Neural progenitor cell (in vitro differentiated cells): Measurements from ENCODE around the gene BCKDK. TPM values are rescaled to one million over a fixed set of nuclear protein-coding genes. Genes with fewer than 3 reads are reported as not detected.

Experiments used
- DNase-seq: peaks from one replicate; pipeline ENCODE4 v3.0.0-alpha.2; 2016; ENCODE audit warnings: low spot score
- H2AFZ ChIP-seq: fragments of 200-600 bp; sonication (generic); replicated peaks from 2 replicates; pipeline ENCODE4 v1.6.1; 2016; ENCODE audit warnings: antibody characterized with exemption
- H3F3A ChIP-seq: fragments of 200-600 bp; sonication (generic); 2 replicates; pipeline ENCODE4 v1.6.1; 2016; ENCODE audit warnings: antibody characterized with exemption, low read depth
- H3K27ac ChIP-seq: fragments of 200-600 bp; sonication (generic); 2 replicates; pipeline ENCODE4 v1.5.1; 2016; ENCODE audit warnings: mild to moderate bottlenecking
- H3K27me3 ChIP-seq: fragments of 200-600 bp; sonication (generic); 2 replicates; pipeline ENCODE4 v1.6.1; 2016; ENCODE audit warnings: mild to moderate bottlenecking, moderate library complexity
- H3K36me3 ChIP-seq: fragments of 200-600 bp; sonication (generic); 2 replicates; pipeline ENCODE4 v1.5.1; 2016
- H3K4me1 ChIP-seq: fragments of 200-600 bp; sonication (generic); 2 replicates; pipeline ENCODE4 v1.6.1; 2016; ENCODE audit warnings: mixed run types
- H3K4me2 ChIP-seq: fragments of 200-600 bp; sonication (generic); 2 replicates; pipeline ENCODE4 v1.6.1; 2016
- H3K4me3 ChIP-seq: fragments of 200-600 bp; sonication (generic); 2 replicates; pipeline ENCODE4 v1.5.1; 2016
- H3K79me2 ChIP-seq: fragments of 200-600 bp; sonication (generic); 2 replicates; pipeline ENCODE4 v1.6.1; 2016; ENCODE audit warnings: low read depth
- H3K9ac ChIP-seq: fragments of 200-600 bp; sonication (generic); 2 replicates; pipeline ENCODE4 v1.6.1; 2016
- H3K9me3 ChIP-seq: fragments of 200-600 bp; sonication (generic); 2 replicates; pipeline ENCODE4 v1.5.1; 2016; ENCODE audit warnings: low read depth
- H4K20me1 ChIP-seq: fragments of 200-600 bp; sonication (generic); 2 replicates; pipeline ENCODE4 v1.6.1; 2016; ENCODE audit warnings: low read depth
- H3K27ac Mint-ChIP-seq: 3 replicates; pipeline ENCODE4 v1.8.0; 2021; ENCODE audit warnings: mixed read lengths
- H3K27me3 Mint-ChIP-seq: 2 replicates; pipeline ENCODE4 v1.8.0; 2022; ENCODE audit warnings: low read depth, mild to moderate bottlenecking, inconsistent platforms, moderate library complexity, mixed read lengths; ENCODE audit not compliant: insufficient read depth
- H3K36me3 Mint-ChIP-seq: 3 replicates; pipeline ENCODE4 v1.8.0; 2021; ENCODE audit warnings: mixed read lengths
- H3K4me1 Mint-ChIP-seq: 3 replicates; pipeline ENCODE4 v1.8.0; 2021; ENCODE audit warnings: mixed read lengths
- H3K4me3 Mint-ChIP-seq: 3 replicates; pipeline ENCODE4 v1.8.0; 2021; ENCODE audit warnings: mild to moderate bottlenecking, moderate library complexity, mixed read lengths
- H3K9me3 Mint-ChIP-seq: 3 replicates; pipeline ENCODE4 v1.8.0; 2020; ENCODE audit warnings: mixed read lengths
- EZH2 ChIP-seq: fragments of 200-600 bp; sonication (generic); IDR thresholded peaks from 2 replicates; pipeline ENCODE4 v1.6.1; 2017; ENCODE audit warnings: antibody characterized with exemption, mild to moderate bottlenecking, moderate library complexity
- EZH2phosphoT487 ChIP-seq: fragments of 200-600 bp; sonication (generic); IDR thresholded peaks from 2 replicates; pipeline ENCODE4 v1.6.1; 2017; ENCODE audit warnings: antibody characterized with exemption
- total RNA-seq: library from RNA; depleted of rRNA; stranded (reverse); fragments of >200 nt; gene quantifications from 2 replicates; pipeline ENCODE4 v1.2.3, GENCODE V29; 2015; ENCODE audit warnings: low replicate concordance
- TF ChIP-seq, protein P1 (sequence below): fragments of 200-600 bp; sonication (generic); IDR thresholded peaks from 2 replicates; pipeline ENCODE4 v1.5.1; 2017; ENCODE audit warnings: antibody characterized with exemption, mild to moderate bottlenecking

The BCKDK gene
- total RNA-seq, 1 donor from 2014 or later, result 19.8 TPM

DNA sequence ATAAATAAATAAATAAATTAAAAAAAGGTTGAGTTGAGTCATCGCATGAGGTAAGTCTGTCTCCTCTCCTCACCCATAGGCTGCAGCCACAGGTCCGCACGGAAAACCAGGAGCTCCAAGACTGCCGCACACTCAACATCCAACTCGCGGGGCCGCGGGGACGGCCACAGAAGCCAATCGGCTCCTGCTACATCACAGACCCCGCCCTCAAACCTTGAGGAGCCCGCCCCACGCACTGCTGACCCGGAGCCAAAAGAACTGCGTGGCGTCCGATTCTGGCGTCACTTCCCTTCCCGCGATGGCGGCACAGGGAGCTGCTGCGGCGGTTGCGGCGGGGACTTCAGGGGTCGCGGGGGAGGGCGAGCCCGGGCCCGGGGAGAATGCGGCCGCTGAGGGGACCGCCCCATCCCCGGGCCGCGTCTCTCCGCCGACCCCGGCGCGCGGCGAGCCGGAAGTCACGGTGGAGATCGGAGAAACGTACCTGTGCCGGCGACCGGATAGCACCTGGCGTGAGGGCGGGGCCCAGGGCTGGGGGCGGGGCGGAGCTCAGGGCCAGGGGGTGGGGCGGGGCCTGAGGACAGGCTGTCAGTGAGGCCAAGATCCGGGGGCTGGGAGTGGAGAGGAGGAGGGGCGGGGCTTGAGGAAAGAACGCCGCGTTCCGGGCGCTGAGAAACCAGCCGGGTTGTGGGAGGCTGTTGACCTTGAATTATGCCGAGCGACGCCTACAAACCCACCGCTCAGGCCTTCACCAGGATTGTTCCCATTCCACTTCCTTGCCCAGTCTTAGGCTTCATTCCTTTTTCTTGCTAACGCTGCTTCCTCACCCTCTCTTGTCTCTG, 9.4 kb downstream of the BCKDK start, which contains the start of gene KAT8:
KAT8 (plus strand) TSS at position 281 of the 839 bp plus-strand sequence; CDS start at position 299, 18 bp downstream.
- Mint-ChIP-seq H3K4me1 (peaks cover 8% of the 10 kb centered on the region), H3K27me3 (peaks cover 11% of the 10 kb centered on the region), H3K4me3 (peak within 1 kb of the TSS; percentile 85), H3K9me3 (no peaks in the 10 kb centered on the region), H3K27ac (peak within 1 kb of the TSS; percentile 10), H3K36me3 (peaks cover 18% of the 10 kb centered on the region)
- Histone ChIP-seq H3K27me3 (no peaks in the 10 kb centered on the region), H3K4me1 (no peaks in the 10 kb centered on the region), H4K20me1 (peaks cover 18% of the 10 kb centered on the region), H3K4me2 (peak within 1 kb of the TSS; percentile 95), H3K79me2 (peaks cover 38% of the 10 kb centered on the region), H3K9ac (peak within 1 kb of the TSS; percentile 45), H3K4me3 (peak within 1 kb of the TSS; percentile 84), H3K27ac (peak within 1 kb of the TSS; percentile 64), H3K9me3 (no peaks in the 10 kb centered on the region), H2AFZ (no peak within 1 kb of the TSS), H3F3A (peaks cover 7% of the 10 kb centered on the region), H3K36me3 (peaks cover 7% of the 10 kb centered on the region)
- TF ChIP-seq EZH2, result no peak
- TF ChIP-seq EZH2phosphoT487, result no peak
- TF ChIP-seq, protein P1, sequence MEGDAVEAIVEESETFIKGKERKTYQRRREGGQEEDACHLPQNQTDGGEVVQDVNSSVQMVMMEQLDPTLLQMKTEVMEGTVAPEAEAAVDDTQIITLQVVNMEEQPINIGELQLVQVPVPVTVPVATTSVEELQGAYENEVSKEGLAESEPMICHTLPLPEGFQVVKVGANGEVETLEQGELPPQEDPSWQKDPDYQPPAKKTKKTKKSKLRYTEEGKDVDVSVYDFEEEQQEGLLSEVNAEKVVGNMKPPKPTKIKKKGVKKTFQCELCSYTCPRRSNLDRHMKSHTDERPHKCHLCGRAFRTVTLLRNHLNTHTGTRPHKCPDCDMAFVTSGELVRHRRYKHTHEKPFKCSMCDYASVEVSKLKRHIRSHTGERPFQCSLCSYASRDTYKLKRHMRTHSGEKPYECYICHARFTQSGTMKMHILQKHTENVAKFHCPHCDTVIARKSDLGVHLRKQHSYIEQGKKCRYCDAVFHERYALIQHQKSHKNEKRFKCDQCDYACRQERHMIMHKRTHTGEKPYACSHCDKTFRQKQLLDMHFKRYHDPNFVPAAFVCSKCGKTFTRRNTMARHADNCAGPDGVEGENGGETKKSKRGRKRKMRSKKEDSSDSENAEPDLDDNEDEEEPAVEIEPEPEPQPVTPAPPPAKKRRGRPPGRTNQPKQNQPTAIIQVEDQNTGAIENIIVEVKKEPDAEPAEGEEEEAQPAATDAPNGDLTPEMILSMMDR, result no peak
- peak; percentile 100 for DNase-seq

DNA sequence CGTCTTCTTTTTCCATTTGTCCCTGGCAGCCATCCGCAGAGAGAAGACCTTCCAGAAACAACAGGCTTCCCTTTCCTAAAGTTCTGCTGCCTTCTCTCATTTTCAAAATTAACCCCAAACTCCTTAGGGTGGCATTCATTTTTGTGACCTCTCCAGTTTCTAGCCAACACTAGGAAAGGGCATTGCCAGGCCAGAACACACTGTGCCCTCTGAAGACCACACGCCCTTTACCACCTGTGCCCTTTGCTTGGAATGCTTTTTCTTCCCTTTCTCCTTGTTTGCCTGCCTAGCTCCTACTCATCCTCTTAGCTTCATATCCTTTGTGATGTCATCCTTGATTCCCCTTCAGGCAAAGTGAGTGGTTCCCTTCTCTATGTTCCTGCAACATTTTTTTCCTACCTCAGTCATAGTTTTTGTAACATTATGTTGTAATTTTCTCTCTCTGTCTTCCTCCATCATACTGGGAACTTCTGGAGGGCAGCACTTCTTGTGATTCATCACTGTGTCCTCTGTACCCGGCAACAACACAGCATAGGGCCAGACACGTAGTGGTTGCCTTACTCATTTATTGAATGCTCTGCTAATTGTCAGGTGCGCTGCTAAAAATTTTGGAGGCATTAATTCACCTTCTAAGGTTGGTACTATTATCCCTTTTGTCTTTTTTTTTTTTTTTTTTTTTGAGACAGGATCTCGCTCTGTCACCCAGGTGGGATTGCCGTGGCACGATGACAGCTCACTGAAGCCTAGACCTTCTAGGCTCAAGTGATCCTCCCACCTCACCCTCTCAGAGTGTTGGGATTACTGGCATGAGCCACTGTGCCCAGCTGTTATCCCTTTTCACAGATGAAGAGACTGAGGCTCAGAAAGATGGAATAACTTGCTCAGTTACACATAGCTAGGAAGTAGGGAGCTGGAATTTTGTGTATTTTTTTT, 10.3 kb downstream of the BCKDK start:
- H3K4me2 ChIP-seq, result peak overlapping the region; percentile 95
- H3K27ac ChIP-seq, result no peak overlapping the region
- Mint-ChIP-seq H3K4me3 (peak overlapping the region; percentile 85), H3K4me1 (peaks cover 8% of the 10 kb centered on the region), H3K9me3 (no peaks in the 10 kb centered on the region), H3K27me3 (peaks cover 11% of the 10 kb centered on the region), H3K27ac (peak overlapping the region; percentile 10), H3K36me3 (peaks cover 18% of the 10 kb centered on the region)
- H3K9ac ChIP-seq, result no peak overlapping the region
- H3K4me3 ChIP-seq, result peak overlapping the region; percentile 84
- no peak overlapping the region for H2AFZ ChIP-seq
- TF ChIP-seq EZH2 (no peak), EZH2phosphoT487 (no peak)
- TF ChIP-seq, protein P1, result no peak
- DNase-seq, result no peak
- H3F3A ChIP-seq, result peaks cover 7% of the 10 kb centered on the region
- H3K79me2 ChIP-seq, result peaks cover 38% of the 10 kb centered on the region
- peaks cover 7% of the 10 kb centered on the region for H3K36me3 ChIP-seq
- H4K20me1 ChIP-seq, result peaks cover 18% of the 10 kb centered on the region
- no peaks in the 10 kb centered on the region for H3K9me3 ChIP-seq
- H3K4me1 ChIP-seq, result no peaks in the 10 kb centered on the region
- H3K27me3 ChIP-seq, result no peaks in the 10 kb centered on the region

DNA sequence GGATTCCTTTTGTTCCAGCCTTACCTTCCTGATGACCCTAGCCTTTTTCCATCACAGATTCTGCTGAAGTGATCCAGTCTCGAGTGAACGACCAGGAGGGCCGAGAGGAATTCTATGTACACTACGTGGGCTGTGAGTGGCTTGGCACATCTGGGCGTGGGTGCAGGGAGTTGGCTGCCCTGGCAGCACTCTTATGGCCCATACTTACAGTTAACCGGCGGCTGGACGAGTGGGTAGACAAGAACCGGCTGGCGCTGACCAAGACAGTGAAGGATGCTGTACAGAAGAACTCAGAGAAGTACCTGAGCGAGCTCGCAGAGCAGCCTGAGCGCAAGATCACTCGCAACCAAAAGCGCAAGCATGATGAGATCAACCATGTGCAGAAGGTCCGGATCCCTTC, 11.9 kb downstream of the BCKDK start:
- no peak for DNase-seq
- Mint-ChIP-seq H3K27ac (no peak overlapping the region), H3K4me3 (peak overlapping the region; percentile 21), H3K4me1 (peaks cover 8% of the 10 kb centered on the region), H3K27me3 (peaks cover 6% of the 10 kb centered on the region), H3K9me3 (no peaks in the 10 kb centered on the region), H3K36me3 (peaks cover 16% of the 10 kb centered on the region)
- H2AFZ ChIP-seq, result no peak overlapping the region
- no peaks in the 10 kb centered on the region for H3K4me1 ChIP-seq
- H3K9me3 ChIP-seq, result no peaks in the 10 kb centered on the region
- peaks cover 38% of the 10 kb centered on the region for H3K79me2 ChIP-seq
- H3F3A ChIP-seq, result no peaks in the 10 kb centered on the region
- H3K36me3 ChIP-seq, result peaks cover 7% of the 10 kb centered on the region
- TF ChIP-seq, protein P1, result no peak
- no peak for TF ChIP-seq EZH2
- no peak for TF ChIP-seq EZH2phosphoT487
- no peak overlapping the region for H3K4me3 ChIP-seq
- H3K9ac ChIP-seq, result no peak overlapping the region
- H3K27ac ChIP-seq, result no peak overlapping the region
- no peak overlapping the region for H3K4me2 ChIP-seq
- peaks cover 15% of the 10 kb centered on the region for H4K20me1 ChIP-seq
- H3K27me3 ChIP-seq, result no peaks in the 10 kb centered on the region
